Panc1 (cell line): ENCODE results near the gene KCNJ5.

Experiments
- POLR2AphosphoS5 ChIP-seq: IDR thresholded peaks from 2 replicates; pipeline ENCODE4 v1.6.1; 2012; ENCODE audit warnings: mild to moderate bottlenecking, low read depth, low read length, moderate library complexity
- SIN3A ChIP-seq: IDR thresholded peaks from 2 replicates; pipeline ENCODE4 v1.6.1; 2012; ENCODE audit warnings: low read depth, mild to moderate bottlenecking, low read length, moderate library complexity, borderline replicate concordance; ENCODE audit not compliant: insufficient read depth
- TCF7L2 ChIP-seq: IDR thresholded peaks from 2 replicates; pipeline ENCODE4 v1.6.1; 2011; ENCODE audit warnings: mild to moderate bottlenecking, low read depth, low read length, inconsistent platforms
- TF ChIP-seq, protein P1 (sequence below), 2 experiments: IDR thresholded peaks; 2 replicates each; pipeline ENCODE4 v1.6.1; 2011 to 2012; ENCODE audit warnings: low read depth in 2 of 2, control low read depth in 1 of 2, low read length in 1 of 2, mild to moderate bottlenecking in 1 of 2, moderate library complexity in 1 of 2; ENCODE audit not compliant: insufficient read depth in 1 of 2
- TF ChIP-seq, protein P2 (sequence below): fragments of 450-650 bp; IDR thresholded peaks from 2 replicates; pipeline ENCODE4 v1.5.1; 2017; ENCODE audit warnings: mild to moderate bottlenecking

DNA sequence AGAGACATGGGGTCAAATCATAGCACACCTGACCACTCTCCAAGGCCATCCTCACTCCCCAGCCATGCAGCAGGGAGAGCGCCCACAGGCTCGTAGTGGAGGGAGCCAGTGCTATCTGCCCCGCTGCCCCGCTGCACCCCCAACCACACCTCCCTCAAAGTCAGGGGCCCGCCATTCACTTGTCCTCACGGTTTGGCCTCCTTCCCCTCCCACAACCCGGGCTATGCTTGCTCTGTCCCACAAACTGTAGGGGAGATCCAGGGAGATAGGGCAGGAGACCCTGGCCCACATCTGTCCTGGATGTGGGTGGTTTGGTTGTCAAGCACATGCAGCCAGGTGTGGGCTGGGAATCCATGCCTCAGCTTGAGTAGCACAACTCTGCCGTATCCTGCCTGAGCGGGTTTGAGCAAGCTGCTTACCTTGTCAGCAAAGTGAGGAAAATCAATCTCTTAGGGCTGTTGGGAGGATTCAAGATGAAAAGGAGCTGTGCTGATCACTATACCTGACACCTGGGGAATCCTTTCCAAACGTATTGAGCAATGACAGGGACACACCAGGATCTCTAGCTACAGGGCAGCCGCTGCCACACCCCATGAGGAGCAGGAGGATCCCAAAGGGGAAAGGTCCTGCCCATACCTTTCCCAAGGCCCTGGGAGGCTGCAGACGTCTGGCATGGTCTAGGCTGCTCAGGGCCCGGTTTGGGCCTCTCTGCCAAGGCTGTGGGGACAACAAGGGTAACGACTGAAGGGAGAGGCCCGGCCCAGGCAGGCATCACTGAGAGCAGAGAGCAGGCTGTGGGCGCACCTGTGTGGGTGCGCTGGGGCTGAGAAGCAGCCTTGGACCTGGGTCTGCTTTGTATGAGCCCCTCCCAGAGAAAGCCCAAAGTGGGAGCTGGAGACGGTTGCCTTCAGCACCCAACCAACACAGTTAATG, 23.3 kb downstream of the KCNJ5 start:
- TF ChIP-seq TCF7L2 = no peak
- TF ChIP-seq, protein P1, sequence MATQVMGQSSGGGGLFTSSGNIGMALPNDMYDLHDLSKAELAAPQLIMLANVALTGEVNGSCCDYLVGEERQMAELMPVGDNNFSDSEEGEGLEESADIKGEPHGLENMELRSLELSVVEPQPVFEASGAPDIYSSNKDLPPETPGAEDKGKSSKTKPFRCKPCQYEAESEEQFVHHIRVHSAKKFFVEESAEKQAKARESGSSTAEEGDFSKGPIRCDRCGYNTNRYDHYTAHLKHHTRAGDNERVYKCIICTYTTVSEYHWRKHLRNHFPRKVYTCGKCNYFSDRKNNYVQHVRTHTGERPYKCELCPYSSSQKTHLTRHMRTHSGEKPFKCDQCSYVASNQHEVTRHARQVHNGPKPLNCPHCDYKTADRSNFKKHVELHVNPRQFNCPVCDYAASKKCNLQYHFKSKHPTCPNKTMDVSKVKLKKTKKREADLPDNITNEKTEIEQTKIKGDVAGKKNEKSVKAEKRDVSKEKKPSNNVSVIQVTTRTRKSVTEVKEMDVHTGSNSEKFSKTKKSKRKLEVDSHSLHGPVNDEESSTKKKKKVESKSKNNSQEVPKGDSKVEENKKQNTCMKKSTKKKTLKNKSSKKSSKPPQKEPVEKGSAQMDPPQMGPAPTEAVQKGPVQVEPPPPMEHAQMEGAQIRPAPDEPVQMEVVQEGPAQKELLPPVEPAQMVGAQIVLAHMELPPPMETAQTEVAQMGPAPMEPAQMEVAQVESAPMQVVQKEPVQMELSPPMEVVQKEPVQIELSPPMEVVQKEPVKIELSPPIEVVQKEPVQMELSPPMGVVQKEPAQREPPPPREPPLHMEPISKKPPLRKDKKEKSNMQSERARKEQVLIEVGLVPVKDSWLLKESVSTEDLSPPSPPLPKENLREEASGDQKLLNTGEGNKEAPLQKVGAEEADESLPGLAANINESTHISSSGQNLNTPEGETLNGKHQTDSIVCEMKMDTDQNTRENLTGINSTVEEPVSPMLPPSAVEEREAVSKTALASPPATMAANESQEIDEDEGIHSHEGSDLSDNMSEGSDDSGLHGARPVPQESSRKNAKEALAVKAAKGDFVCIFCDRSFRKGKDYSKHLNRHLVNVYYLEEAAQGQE (IDR thresholded peaks at IDR 0.05; ENCODE audit: insufficient read depth in 1 of 2, low read depth in 2 of 2, low read length in 1 of 2) = no peak
- TF ChIP-seq, protein P2, sequence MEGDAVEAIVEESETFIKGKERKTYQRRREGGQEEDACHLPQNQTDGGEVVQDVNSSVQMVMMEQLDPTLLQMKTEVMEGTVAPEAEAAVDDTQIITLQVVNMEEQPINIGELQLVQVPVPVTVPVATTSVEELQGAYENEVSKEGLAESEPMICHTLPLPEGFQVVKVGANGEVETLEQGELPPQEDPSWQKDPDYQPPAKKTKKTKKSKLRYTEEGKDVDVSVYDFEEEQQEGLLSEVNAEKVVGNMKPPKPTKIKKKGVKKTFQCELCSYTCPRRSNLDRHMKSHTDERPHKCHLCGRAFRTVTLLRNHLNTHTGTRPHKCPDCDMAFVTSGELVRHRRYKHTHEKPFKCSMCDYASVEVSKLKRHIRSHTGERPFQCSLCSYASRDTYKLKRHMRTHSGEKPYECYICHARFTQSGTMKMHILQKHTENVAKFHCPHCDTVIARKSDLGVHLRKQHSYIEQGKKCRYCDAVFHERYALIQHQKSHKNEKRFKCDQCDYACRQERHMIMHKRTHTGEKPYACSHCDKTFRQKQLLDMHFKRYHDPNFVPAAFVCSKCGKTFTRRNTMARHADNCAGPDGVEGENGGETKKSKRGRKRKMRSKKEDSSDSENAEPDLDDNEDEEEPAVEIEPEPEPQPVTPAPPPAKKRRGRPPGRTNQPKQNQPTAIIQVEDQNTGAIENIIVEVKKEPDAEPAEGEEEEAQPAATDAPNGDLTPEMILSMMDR = no peak
- TF ChIP-seq POLR2AphosphoS5 = no peak
- TF ChIP-seq SIN3A = no peak
